HG02943 (cell line): Measurements from ENCODE around the gene GCSH.

Source experiments
- ATAC-seq: cut with Tn5 transposase; IDR thresholded peaks from one replicate; pipeline ENCODE4 v1.9.1; 2021; ENCODE audit warnings: mild to moderate bottlenecking, low read depth, moderate library complexity; ENCODE audit not compliant: unreplicated experiment

Gene GCSH

GRCh38 chr16:81106826-81107503 is 10.8 kb upstream of the GCSH start:
- ATAC-seq, result no peak

- no peak for ATAC-seq
These were observed 9.8 kb upstream of the GCSH start for GRCh38 chr16:81105946-81106345.

- no peak for ATAC-seq
These were observed 5.5 kb upstream of the GCSH start for GRCh38 chr16:81101702-81102101.

- ATAC-seq, result no peak
These were observed 3.8 kb upstream of the GCSH start for GRCh38 chr16:81099958-81100357.

- no peak for ATAC-seq
These were observed 1.0 kb upstream of the GCSH start for GRCh38 chr16:81097230-81097629.

- no peak for ATAC-seq
These were observed 567 bp upstream of the GCSH start for GRCh38 chr16:81096715-81097208.

- peak; percentile 16 for ATAC-seq
These were observed 592 bp downstream of the GCSH start for GRCh38 chr16:81095653-81095952.

GRCh38 chr16:81094771-81095251 is 1.4 kb downstream of the GCSH start:
- no peak for ATAC-seq

- no peak for ATAC-seq
These were observed 7.4 kb downstream of the GCSH start for GRCh38 chr16:81088836-81089235.

GRCh38 chr16:81081014-81081413 is 15.2 kb downstream of the GCSH start:
- ATAC-seq, result no peak

GRCh38 chr16:81080233-81080632 is 16.0 kb downstream of the GCSH start:
- no peak for ATAC-seq

- ATAC-seq, result peak; percentile 97
These were observed 18.9 kb downstream of the GCSH start, which contains the start of gene C16orf46 for GRCh38 chr16:81077076-81077940. Gene C16orf46, minus strand, starts transcription at chr16:81077238. Its CDS starts 13,283 bp downstream, at chr16:81063955.

GRCh38 chr16:81076566-81077075 is 19.6 kb downstream of the GCSH start:
- ATAC-seq, result peak; percentile 82

GRCh38 chr16:81073560-81074330 is 22.4 kb downstream of the GCSH start:
- no peak for ATAC-seq

GRCh38 chr16:81071805-81072204 is 24.4 kb downstream of the GCSH start:
- no peak for ATAC-seq

- ATAC-seq, result no peak
These were observed 25.2 kb downstream of the GCSH start for GRCh38 chr16:81070979-81071378.

- no peak for ATAC-seq
These were observed 27.1 kb downstream of the GCSH start for GRCh38 chr16:81069063-81069462.

GRCh38 chr16:81067166-81067565 is 29.0 kb downstream of the GCSH start:
- no peak for ATAC-seq

- ATAC-seq, result no peak
These were observed 29.5 kb downstream of the GCSH start for GRCh38 chr16:81066681-81067080.

GRCh38 chr16:81061871-81062608 is 34.2 kb downstream of the GCSH start:
- ATAC-seq, result no peak
